ENCODE measurements around the gene PCNX2.

Gene PCNX2

DNA sequence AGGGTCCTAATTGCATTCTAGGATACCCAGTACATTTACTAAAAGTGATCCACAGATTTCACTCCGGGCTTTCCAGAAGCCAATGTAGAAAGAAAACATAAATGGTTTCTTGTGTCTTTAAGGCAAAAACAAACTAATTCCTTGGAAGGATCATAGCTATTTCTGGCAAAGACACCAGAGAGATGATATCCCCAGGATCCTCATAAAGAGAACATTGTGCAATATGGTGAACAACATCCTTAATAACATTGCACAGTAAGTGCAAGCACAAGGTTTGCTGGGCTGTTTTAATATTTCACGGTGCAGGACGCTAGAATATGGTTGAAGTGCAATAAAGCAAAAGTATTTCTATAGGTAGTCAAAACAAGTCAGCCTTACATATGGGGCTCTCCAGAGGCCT, 262.2 kb downstream of the PCNX2 start:
- TF ChIP-seq, protein P1, sequence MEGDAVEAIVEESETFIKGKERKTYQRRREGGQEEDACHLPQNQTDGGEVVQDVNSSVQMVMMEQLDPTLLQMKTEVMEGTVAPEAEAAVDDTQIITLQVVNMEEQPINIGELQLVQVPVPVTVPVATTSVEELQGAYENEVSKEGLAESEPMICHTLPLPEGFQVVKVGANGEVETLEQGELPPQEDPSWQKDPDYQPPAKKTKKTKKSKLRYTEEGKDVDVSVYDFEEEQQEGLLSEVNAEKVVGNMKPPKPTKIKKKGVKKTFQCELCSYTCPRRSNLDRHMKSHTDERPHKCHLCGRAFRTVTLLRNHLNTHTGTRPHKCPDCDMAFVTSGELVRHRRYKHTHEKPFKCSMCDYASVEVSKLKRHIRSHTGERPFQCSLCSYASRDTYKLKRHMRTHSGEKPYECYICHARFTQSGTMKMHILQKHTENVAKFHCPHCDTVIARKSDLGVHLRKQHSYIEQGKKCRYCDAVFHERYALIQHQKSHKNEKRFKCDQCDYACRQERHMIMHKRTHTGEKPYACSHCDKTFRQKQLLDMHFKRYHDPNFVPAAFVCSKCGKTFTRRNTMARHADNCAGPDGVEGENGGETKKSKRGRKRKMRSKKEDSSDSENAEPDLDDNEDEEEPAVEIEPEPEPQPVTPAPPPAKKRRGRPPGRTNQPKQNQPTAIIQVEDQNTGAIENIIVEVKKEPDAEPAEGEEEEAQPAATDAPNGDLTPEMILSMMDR (IDR thresholded peaks at IDR 0.05; ENCODE audit: low read depth, low read length, missing control alignments), result no peak
- H3K4me3 ChIP-seq (replicated peaks; ENCODE audit: low read depth, low read length), result no peak overlapping the region
- no peak for DNase-seq (ENCODE audit: extremely low read depth, low read depth)

DNA sequence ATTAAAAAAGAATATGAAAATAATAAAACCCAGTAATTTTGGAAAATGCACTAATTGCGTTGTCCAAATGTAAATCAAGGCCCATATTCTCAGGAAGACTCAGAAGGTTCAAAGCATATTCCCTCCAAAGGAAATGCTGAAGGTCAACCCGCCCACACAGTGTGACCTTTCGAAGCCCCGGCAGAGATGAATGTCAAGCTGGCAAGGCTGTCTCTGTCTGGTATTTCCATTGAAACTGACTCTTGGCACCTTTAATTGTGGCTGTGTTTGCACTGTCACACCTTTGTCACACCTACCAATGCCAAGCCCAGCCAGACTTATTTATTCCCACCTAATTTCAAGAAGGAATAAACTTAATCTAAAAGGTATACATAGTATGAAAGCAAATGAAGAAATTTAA, 262.6 kb downstream of the PCNX2 start:
- H3K4me3 ChIP-seq (replicated peaks; ENCODE audit: low read depth, low read length), result no peak overlapping the region
- TF ChIP-seq, protein P1 (IDR thresholded peaks at IDR 0.05; ENCODE audit: low read depth, low read length, missing control alignments), result no peak
- DNase-seq (ENCODE audit: extremely low read depth, low read depth), result no peak

DNA sequence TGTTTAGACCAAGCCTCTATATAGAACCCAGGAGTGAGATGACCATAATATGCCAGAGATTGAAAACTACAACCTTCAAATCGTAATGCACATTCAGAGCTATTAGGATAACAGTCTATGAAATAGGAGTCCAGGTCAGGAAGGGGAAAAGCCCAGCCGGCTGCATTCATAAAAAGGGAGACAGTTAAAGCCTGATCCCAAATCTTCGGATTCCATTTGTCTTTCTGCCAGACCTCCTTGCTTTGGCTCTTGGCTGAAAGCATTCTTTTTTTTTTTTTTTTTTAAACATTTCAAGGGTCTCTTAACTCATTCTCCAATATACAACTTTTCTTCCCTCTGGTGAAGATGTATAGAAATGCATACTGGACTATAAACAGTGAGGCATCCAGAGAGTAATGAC, 264.0 kb downstream of the PCNX2 start:
- no peak overlapping the region for H3K4me3 ChIP-seq (replicated peaks; ENCODE audit: low read depth, low read length)
- TF ChIP-seq, protein P1 (IDR thresholded peaks at IDR 0.05; ENCODE audit: low read depth, low read length, missing control alignments), result no peak
- no peak for DNase-seq (ENCODE audit: extremely low read depth, low read depth)

DNA sequence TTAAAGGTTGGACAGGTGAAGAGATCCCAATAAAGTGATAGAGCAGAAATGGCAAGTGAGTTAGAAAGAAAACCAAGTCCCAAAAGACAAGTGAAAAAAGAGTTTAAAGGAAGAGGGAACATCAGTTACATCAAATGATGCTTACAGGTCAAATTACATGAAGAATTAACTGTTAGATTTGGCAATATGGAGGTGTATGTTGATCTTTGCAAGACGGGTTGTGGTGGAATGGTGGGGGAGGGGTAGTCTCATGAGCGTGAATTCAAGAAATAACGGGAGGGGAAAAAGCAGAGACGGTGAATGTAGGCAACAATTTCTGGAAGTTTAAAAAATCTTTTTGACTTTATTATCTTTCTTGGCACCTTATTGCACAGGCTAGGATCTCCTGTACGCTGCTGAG, 268.5 kb downstream of the PCNX2 start:
- DNase-seq (ENCODE audit: extremely low read depth, low read depth), result no peak
- TF ChIP-seq, protein P1 (IDR thresholded peaks at IDR 0.05; ENCODE audit: low read depth, low read length, missing control alignments), result no peak
- no peak overlapping the region for H3K4me3 ChIP-seq (replicated peaks; ENCODE audit: low read depth, low read length)

DNA sequence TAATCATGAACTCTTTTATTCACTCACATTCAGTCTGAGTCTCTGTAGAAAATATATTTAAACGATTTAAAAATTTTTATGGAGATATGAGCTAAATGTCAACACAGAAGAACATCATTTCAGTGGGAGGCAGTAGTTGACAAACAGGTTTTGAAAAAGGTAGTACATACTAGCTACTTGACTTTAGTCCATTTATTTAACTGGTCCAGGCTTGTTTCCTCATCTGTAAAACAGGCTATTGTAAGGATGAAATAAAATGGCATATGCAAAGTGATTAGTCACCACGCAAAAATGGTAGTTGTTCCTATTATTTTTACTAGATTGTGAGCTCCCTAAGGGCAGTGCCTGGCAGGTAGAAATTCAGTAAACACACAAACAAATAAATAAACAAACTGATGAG, 270.0 kb downstream of the PCNX2 start:
- H3K4me3 ChIP-seq (replicated peaks; ENCODE audit: low read depth, low read length), result no peak overlapping the region
- DNase-seq (ENCODE audit: extremely low read depth, low read depth), result no peak
- TF ChIP-seq, protein P1 (IDR thresholded peaks at IDR 0.05; ENCODE audit: low read depth, low read length, missing control alignments), result no peak

DNA sequence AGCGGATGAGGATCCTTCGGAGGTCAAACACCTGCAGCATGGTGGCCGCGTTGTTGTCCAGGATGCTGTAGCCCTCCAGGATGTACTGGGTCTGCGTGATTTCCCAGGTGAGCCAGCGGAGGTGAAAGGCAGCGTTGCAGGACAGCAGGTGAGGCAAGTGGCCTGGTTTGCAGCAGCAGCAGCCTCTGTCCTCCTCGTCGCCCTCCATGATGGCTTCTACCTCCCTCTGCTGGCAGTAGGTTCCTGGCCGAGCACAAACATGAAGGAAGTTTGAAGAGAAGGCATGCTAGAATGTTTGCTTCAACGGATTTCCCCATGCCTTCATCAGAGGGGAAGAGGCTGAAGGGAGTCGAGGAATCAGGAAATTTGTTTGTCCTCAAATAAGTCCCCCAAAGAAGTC, 270.4 kb downstream of the PCNX2 start:
- TF ChIP-seq, protein P1 (IDR thresholded peaks at IDR 0.05; ENCODE audit: low read depth, low read length, missing control alignments), result peak; percentile 55
- DNase-seq (ENCODE audit: extremely low read depth, low read depth), result no peak
- no peak overlapping the region for H3K4me3 ChIP-seq (replicated peaks; ENCODE audit: low read depth, low read length)

DNA sequence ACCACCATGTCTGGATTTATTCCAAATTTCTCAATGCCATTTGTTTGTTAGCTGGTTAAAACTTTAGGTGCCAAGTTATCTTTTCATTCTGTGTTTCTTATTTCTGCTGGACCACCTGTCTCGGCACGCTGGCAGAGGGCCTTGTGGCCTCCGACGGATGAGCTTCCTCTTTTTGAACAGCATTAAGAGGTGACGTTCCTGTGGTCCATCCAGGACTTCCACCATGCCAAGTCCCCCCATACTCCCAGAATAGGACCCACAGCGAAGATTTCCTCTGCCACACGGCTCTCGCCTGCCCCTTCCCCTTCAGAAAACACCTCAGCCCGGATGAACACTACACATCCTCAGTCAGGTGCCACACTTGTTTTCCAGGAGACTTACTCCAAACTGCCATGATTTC, 271.3 kb downstream of the PCNX2 start:
- no peak overlapping the region for H3K4me3 ChIP-seq (replicated peaks; ENCODE audit: low read depth, low read length)
- TF ChIP-seq, protein P1 (IDR thresholded peaks at IDR 0.05; ENCODE audit: low read depth, low read length, missing control alignments), result no peak
- no peak for DNase-seq (ENCODE audit: extremely low read depth, low read depth)

Measured in HFF-Myc (cell line).